Activated CD4-positive, alpha-beta T cell treated with anti-CD3 and anti-CD28 coated beads, Interleukin-2, Interleukin-4, amounts not matched to agents 100 ng/mL and 50 ng/mL, durations not matched to agents 16 hours and 8 hours (primary cell): ENCODE data around the gene ACYP2.
A peak's percentile ranks its signal among the peaks of the same experiment; 100 is the strongest.

Source experiments
- DNase-seq: peaks from one replicate; pipeline ENCODE4 v3.0.0-alpha.2; 2020; ENCODE audit warnings: low spot score

The ACYP2 gene

GRCh38 chr2:54329482-54330161, 214.2 kb downstream of the ACYP2 start:
- DNase-seq: no peak

- DNase-seq: peak; percentile 91
Measured at GRCh38 chr2:54330162-54330925, 214.9 kb downstream of the ACYP2 start.

- DNase-seq: no peak
Measured at GRCh38 chr2:54330926-54331835, 215.8 kb downstream of the ACYP2 start.

- DNase-seq: no peak
Measured at GRCh38 chr2:54332386-54332785, 217.0 kb downstream of the ACYP2 start.

- DNase-seq: no peak
Measured at GRCh38 chr2:54336136-54336976, 220.9 kb downstream of the ACYP2 start.

GRCh38 chr2:54336977-54337255, 221.5 kb downstream of the ACYP2 start:
- no peak for DNase-seq

GRCh38 chr2:54341656-54342055, 226.2 kb downstream of the ACYP2 start:
- no peak for DNase-seq

- DNase-seq: no peak
Measured at GRCh38 chr2:54342603-54343002, 227.2 kb downstream of the ACYP2 start.

GRCh38 chr2:54347622-54348021, 232.2 kb downstream of the ACYP2 start:
- no peak for DNase-seq

GRCh38 chr2:54348646-54349045, 233.2 kb downstream of the ACYP2 start:
- no peak for DNase-seq

GRCh38 chr2:54350426-54350825, 235.0 kb downstream of the ACYP2 start:
- no peak for DNase-seq

- DNase-seq: no peak
Measured at GRCh38 chr2:54353216-54353615, 237.8 kb downstream of the ACYP2 start.
